ENCODE data around the gene MRTFA. TPM values are rescaled to one million over a fixed set of nuclear protein-coding genes. Genes with fewer than 3 reads are reported as not detected.

Gene MRTFA
- total and polyA plus RNA-seq, 2 of the 13 experiments (the other 11 are each of a cell fraction or from before 2014, with no cell fraction given) = 2.4 to 8.2 TPM

DNA sequence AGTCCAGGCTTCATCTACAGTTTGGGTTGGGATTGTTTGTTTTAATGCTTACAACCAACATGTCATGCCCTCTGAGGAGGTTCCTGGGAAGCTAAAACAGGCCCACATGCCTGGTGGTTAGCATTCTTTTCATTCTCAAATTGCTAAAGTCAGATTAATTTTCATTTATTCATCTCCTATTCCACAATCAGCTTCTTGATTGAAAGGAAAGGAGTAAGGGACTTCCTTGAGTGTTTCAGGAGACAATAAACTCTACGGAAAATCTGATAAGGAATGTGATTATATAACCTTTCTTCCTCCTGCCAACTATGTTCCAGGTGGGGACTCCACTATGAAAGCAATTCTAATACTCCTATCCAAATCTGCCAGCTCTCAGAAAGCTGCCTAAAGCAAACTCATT, 30.8 kb downstream of the MRTFA start:
- no peaks in the 10 kb centered on the region; a peak in 1 of 5 replicates for H3K36me3 ChIP-seq (replicated peaks in 1 of 2; ENCODE audit: control insufficient read depth in 1 of 2, insufficient read depth in 2 of 2, low read length in 2 of 2)
- ATAC-seq (no peak), FAIRE-seq (no peak), DNase-seq (ENCODE audit: low spot score) (no peak)
- in situ Hi-C loops (cut with HindIII; ENCODE audit: extremely low pct_ligation_motif_present, low pct_unique_long_range_greater_than_20kb) (no loop called here), intact Hi-C loops (cut with micrococcal nuclease; ENCODE audit: unreplicated experiment) (no loop called here)
- no TSS peak for BruUV-seq (replicated peaks)
- ChIA-PET CTCF (ENCODE audit: low intra/inter-chr PET ratio, low total read pairs) (no interaction called here), POLR2A (interaction anchor here (1.4 kb wide), 1 partner anchor 46 kb away, joined by 5 read pairs; no protein-coding TSS in a partner anchor)
- no peak overlapping the region for H2AFZ ChIP-seq (ENCODE audit: low read length)
- 65% methylated on average over 1 of the region's 1 CpG for WGBS (ENCODE audit: low lambda C conversion rate)
- H3K9ac ChIP-seq (ENCODE audit: insufficient read depth, low read depth, low read length) = no peak overlapping the region
- H3K27me3 ChIP-seq (ENCODE audit: control insufficient read depth in 1 of 2, insufficient read depth in 2 of 2, low read length in 2 of 2) = no peaks in the 10 kb centered on the region
- no peaks in the 10 kb centered on the region for H3K9me3 ChIP-seq (ENCODE audit: low read length)
- H3K27ac ChIP-seq (ENCODE audit: extremely low read length, insufficient read depth, low read length) = no peak overlapping the region
- H4K20me1 ChIP-seq (ENCODE audit: insufficient read depth, low read length) = no peaks in the 10 kb centered on the region; the same call in 1 of the 2 replicates
- peaks cover 55% of the 10 kb centered on the region for H3K4me1 ChIP-seq (ENCODE audit: insufficient read depth, low read length)
- H3K4me2 ChIP-seq (ENCODE audit: low read depth, low read length) = no peak overlapping the region
- TF ChIP-seq SRSF4 (IDR thresholded peaks at IDR 0.05; ENCODE audit: low read depth, low read length, poor library complexity, severe bottlenecking) (no peak), NFIC (IDR thresholded peaks at IDR 0.05; ENCODE audit: low read length) (no peak), ZBTB7A (CRISPR knock-in tag; IDR thresholded peaks at IDR 0.05) (no peak), ZMAT3 (CRISPR knock-in tag; conservative IDR thresholded peaks at IDR 0.05) (no peak), PHF20 (CRISPR knock-in tag; IDR thresholded peaks at IDR 0.05) (no peak), ZMYM4 (CRISPR knock-in tag; IDR thresholded peaks at IDR 0.05) (no peak), ATAD3A (CRISPR knock-in tag; IDR thresholded peaks at IDR 0.05) (no peak), IRX3 (CRISPR knock-in tag; IDR thresholded peaks at IDR 0.05; ENCODE audit: borderline replicate concordance, low read depth) (no peak), GATA4 (IDR thresholded peaks at IDR 0.05; ENCODE audit: borderline replicate concordance, low read depth) (no peak), ARNT (IDR thresholded peaks at IDR 0.05) (no peak), MIXL1 (CRISPR knock-in tag; IDR thresholded peaks at IDR 0.05) (no peak), POGZ (CRISPR knock-in tag; IDR thresholded peaks at IDR 0.05) (no peak), ZNF530 (CRISPR knock-in tag; IDR thresholded peaks at IDR 0.05; ENCODE audit: low read depth) (no peak), BHLHE40 (IDR thresholded peaks at IDR 0.05; ENCODE audit: low read length) (no peak), ARNTL (CRISPR knock-in tag; IDR thresholded peaks at IDR 0.05) (no peak), ZNF773 (CRISPR knock-in tag; IDR thresholded peaks at IDR 0.05; ENCODE audit: borderline replicate concordance) (no peak), SIX4 (CRISPR knock-in tag; IDR thresholded peaks at IDR 0.05) (no peak), JARID2 (CRISPR knock-in tag; IDR thresholded peaks at IDR 0.05; ENCODE audit: insufficient replicate concordance) (no peak), ZNF569 (CRISPR knock-in tag; IDR thresholded peaks at IDR 0.05; ENCODE audit: borderline replicate concordance) (no peak)
- TF ChIP-seq, protein P1, sequence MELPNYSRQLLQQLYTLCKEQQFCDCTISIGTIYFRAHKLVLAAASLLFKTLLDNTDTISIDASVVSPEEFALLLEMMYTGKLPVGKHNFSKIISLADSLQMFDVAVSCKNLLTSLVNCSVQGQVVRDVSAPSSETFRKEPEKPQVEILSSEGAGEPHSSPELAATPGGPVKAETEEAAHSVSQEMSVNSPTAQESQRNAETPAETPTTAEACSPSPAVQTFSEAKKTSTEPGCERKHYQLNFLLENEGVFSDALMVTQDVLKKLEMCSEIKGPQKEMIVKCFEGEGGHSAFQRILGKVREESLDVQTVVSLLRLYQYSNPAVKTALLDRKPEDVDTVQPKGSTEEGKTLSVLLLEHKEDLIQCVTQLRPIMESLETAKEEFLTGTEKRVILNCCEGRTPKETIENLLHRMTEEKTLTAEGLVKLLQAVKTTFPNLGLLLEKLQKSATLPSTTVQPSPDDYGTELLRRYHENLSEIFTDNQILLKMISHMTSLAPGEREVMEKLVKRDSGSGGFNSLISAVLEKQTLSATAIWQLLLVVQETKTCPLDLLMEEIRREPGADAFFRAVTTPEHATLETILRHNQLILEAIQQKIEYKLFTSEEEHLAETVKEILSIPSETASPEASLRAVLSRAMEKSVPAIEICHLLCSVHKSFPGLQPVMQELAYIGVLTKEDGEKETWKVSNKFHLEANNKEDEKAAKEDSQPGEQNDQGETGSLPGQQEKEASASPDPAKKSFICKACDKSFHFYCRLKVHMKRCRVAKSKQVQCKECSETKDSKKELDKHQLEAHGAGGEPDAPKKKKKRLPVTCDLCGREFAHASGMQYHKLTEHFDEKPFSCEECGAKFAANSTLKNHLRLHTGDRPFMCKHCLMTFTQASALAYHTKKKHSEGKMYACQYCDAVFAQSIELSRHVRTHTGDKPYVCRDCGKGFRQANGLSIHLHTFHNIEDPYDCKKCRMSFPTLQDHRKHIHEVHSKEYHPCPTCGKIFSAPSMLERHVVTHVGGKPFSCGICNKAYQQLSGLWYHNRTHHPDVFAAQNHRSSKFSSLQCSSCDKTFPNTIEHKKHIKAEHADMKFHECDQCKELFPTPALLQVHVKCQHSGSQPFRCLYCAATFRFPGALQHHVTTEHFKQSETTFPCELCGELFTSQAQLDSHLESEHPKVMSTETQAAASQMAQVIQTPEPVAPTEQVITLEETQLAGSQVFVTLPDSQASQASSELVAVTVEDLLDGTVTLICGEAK (IDR thresholded peaks at IDR 0.05) = no peak
- TF ChIP-seq, protein P1 (CRISPR knock-in tag; IDR thresholded peaks at IDR 0.05) = no peak
- no peak overlapping the region for H3K4me3 ChIP-seq (replicated peaks in 1 of 3; ENCODE audit: insufficient read depth in 1 of 3, low read depth in 2 of 3, low read length in 3 of 3)
- H3K79me2 ChIP-seq (ENCODE audit: insufficient read depth, low read length) = peaks cover 75% of the 10 kb centered on the region

All from HepG2 (cell line).